ENCODE data around the gene HTR2C. TPM values are rescaled to one million over a fixed set of nuclear protein-coding genes. Genes with fewer than 3 reads are reported as not detected.

The HTR2C gene
- polyA plus RNA-seq, 1 donor from 2014 or later = 8.6 TPM

- no peak for TF ChIP-seq TAF1 (IDR thresholded peaks at IDR 0.05; ENCODE audit: low read depth)
- TF ChIP-seq POLR2AphosphoS5 (IDR thresholded peaks at IDR 0.05) = no peak
- TF ChIP-seq, protein P1, sequence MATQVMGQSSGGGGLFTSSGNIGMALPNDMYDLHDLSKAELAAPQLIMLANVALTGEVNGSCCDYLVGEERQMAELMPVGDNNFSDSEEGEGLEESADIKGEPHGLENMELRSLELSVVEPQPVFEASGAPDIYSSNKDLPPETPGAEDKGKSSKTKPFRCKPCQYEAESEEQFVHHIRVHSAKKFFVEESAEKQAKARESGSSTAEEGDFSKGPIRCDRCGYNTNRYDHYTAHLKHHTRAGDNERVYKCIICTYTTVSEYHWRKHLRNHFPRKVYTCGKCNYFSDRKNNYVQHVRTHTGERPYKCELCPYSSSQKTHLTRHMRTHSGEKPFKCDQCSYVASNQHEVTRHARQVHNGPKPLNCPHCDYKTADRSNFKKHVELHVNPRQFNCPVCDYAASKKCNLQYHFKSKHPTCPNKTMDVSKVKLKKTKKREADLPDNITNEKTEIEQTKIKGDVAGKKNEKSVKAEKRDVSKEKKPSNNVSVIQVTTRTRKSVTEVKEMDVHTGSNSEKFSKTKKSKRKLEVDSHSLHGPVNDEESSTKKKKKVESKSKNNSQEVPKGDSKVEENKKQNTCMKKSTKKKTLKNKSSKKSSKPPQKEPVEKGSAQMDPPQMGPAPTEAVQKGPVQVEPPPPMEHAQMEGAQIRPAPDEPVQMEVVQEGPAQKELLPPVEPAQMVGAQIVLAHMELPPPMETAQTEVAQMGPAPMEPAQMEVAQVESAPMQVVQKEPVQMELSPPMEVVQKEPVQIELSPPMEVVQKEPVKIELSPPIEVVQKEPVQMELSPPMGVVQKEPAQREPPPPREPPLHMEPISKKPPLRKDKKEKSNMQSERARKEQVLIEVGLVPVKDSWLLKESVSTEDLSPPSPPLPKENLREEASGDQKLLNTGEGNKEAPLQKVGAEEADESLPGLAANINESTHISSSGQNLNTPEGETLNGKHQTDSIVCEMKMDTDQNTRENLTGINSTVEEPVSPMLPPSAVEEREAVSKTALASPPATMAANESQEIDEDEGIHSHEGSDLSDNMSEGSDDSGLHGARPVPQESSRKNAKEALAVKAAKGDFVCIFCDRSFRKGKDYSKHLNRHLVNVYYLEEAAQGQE (IDR thresholded peaks at IDR 0.05; ENCODE audit: borderline replicate concordance) = no peak
- TF ChIP-seq EP300 (conservative IDR thresholded peaks at IDR 0.05; ENCODE audit: poor library complexity, severe bottlenecking) = no peak
- no peak for TF ChIP-seq CTCF (IDR thresholded peaks at IDR 0.05; ENCODE audit: poor library complexity, severe bottlenecking)
- TF ChIP-seq SMC3 (conservative IDR thresholded peaks at IDR 0.05; ENCODE audit: poor library complexity) = no peak
- TF ChIP-seq EZH2 (IDR thresholded peaks at IDR 0.05; ENCODE audit: borderline replicate concordance, insufficient read depth, low read length, poor library complexity, severe bottlenecking) = no peak
- TF ChIP-seq MXI1 (conservative IDR thresholded peaks at IDR 0.05; ENCODE audit: poor library complexity, severe bottlenecking) = no peak
- TF ChIP-seq RAD21 (conservative IDR thresholded peaks at IDR 0.05) = no peak
- no peak overlapping the region for H3K9ac ChIP-seq (ENCODE audit: low read length)
- H3K9me3 ChIP-seq (ENCODE audit: low read length) = no peaks in the 10 kb centered on the region
- no peak overlapping the region for H3K4me2 ChIP-seq (ENCODE audit: low read length)
- H3K79me2 ChIP-seq (replicated peaks; ENCODE audit: insufficient read depth, low read length) = no peaks in the 10 kb centered on the region
- no peaks in the 10 kb centered on the region for H3K9me2 ChIP-seq (ENCODE audit: insufficient read depth, low read length)
- no peak overlapping the region for H3K27ac ChIP-seq (ENCODE audit: low read length)
- H3F3A ChIP-seq (ENCODE audit: insufficient read depth, low read length, poor library complexity, severe bottlenecking) = no peaks in the 10 kb centered on the region
- H3K27me3 ChIP-seq (ENCODE audit: insufficient read depth, low read depth, low read length) = no peaks in the 10 kb centered on the region
- H3K4me3 ChIP-seq (ENCODE audit: low read length) = no peak overlapping the region
- H4K20me1 ChIP-seq (ENCODE audit: insufficient read depth) = no peaks in the 10 kb centered on the region
- no peaks in the 10 kb centered on the region for H3K36me3 ChIP-seq (ENCODE audit: insufficient read depth, low read length)
- no peak overlapping the region for H2AFZ ChIP-seq (ENCODE audit: low read depth, low read length)
Measured at GRCh38 chrX:114819509-114819908, 235.6 kb downstream of the HTR2C start.

DNA sequence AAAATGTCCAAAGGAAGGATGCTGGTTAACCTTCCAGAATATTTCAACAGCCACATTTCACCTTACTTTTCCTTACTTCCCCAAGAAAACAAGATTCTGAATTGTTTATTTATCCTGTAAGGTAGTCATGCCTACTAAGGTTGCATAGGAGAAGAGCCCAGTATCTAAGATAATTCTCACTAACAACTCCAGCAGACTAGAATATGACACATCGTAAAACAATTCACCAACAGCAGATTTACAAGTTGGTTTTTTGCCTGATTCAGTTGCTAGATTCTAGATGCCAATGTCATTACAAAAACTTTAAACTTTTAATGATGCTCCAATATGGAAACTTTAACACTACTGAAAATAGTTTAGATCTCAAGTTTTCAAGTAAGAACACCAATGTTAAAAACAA lies 257.2 kb downstream of the HTR2C start:
- Histone ChIP-seq H3K27ac (ENCODE audit: low read length) (no peak overlapping the region), H3K4me2 (ENCODE audit: low read length) (no peak overlapping the region), H3K79me2 (replicated peaks; ENCODE audit: insufficient read depth, low read length) (no peaks in the 10 kb centered on the region), H3K27me3 (ENCODE audit: insufficient read depth, low read depth, low read length) (no peaks in the 10 kb centered on the region), H3F3A (ENCODE audit: insufficient read depth, low read length, poor library complexity, severe bottlenecking) (no peaks in the 10 kb centered on the region), H3K9ac (ENCODE audit: low read length) (no peak overlapping the region), H3K9me3 (ENCODE audit: low read length) (no peaks in the 10 kb centered on the region), H2AFZ (ENCODE audit: low read depth, low read length) (no peak overlapping the region), H3K9me2 (ENCODE audit: insufficient read depth, low read length) (no peaks in the 10 kb centered on the region), H3K4me3 (ENCODE audit: low read length) (no peak overlapping the region), H4K20me1 (ENCODE audit: insufficient read depth) (no peaks in the 10 kb centered on the region), H3K36me3 (ENCODE audit: insufficient read depth, low read length) (no peaks in the 10 kb centered on the region)
- TF ChIP-seq EP300 (conservative IDR thresholded peaks at IDR 0.05; ENCODE audit: poor library complexity, severe bottlenecking) (no peak), SMC3 (conservative IDR thresholded peaks at IDR 0.05; ENCODE audit: poor library complexity) (no peak), POLR2AphosphoS5 (IDR thresholded peaks at IDR 0.05) (no peak), EZH2 (IDR thresholded peaks at IDR 0.05; ENCODE audit: borderline replicate concordance, insufficient read depth, low read length, poor library complexity, severe bottlenecking) (no peak), CTCF (IDR thresholded peaks at IDR 0.05; ENCODE audit: poor library complexity, severe bottlenecking) (no peak), MXI1 (conservative IDR thresholded peaks at IDR 0.05; ENCODE audit: poor library complexity, severe bottlenecking) (no peak)
- TF ChIP-seq, protein P1 (IDR thresholded peaks at IDR 0.05; ENCODE audit: borderline replicate concordance) = no peak

Measured in neural cell (in vitro differentiated cells).